NB4 (cell line): ENCODE data around the gene AIG1.
"Not testable (repeated sequence)": the region's sequence is repeated elsewhere in the genome, so short reads cannot be mapped to it uniquely, and the experiment has no call there.

Experiments used
- DNase-seq: peaks from one replicate; pipeline ENCODE4 v3.0.0; 2010; ENCODE audit warnings: low read depth
- H3K4me3 ChIP-seq: one replicate; pipeline ENCODE4 v1.5.1; 2011; ENCODE audit warnings: mild to moderate bottlenecking, low read depth, low read length, moderate library complexity
- MYC ChIP-seq: IDR thresholded peaks from 2 replicates; pipeline ENCODE4 v1.6.1; 2011; ENCODE audit warnings: low read depth, low read length
- POLR2A ChIP-seq: IDR thresholded peaks from 2 replicates; pipeline ENCODE4 v1.6.1; 2011; ENCODE audit warnings: mild to moderate bottlenecking; ENCODE audit not compliant: insufficient read length; ENCODE audit errors: extremely low read depth
- TF ChIP-seq, protein P1 (sequence below): IDR thresholded peaks from 2 replicates; pipeline ENCODE4 v1.6.1; 2011; ENCODE audit warnings: low read depth, low read length
- TF ChIP-seq, protein P2 (sequence below): IDR thresholded peaks from one replicate; pipeline ENCODE4 v1.5.1; 2012; ENCODE audit warnings: low read depth, low read length

Gene AIG1

DNA sequence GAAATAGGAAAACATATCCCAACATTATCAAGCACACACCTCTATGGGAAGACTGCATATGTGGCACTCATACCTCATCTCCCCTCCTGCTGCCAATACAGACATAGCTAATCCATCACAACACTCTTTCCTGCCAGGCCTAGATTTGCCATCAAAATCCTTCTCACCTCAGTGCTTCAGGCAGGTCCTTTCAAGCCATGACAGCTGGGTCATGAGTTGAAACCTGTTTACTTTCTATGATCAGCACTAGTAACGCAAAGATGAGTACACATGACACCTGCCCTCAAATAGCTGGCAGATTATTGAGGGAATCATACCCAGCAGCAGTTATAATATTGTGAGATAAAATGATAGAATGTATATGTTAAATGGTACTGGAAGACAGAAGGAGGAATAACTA lies 183.1 kb downstream of the AIG1 start:
- DNase-seq: no peak
- no peak overlapping the region for H3K4me3 ChIP-seq

DNA sequence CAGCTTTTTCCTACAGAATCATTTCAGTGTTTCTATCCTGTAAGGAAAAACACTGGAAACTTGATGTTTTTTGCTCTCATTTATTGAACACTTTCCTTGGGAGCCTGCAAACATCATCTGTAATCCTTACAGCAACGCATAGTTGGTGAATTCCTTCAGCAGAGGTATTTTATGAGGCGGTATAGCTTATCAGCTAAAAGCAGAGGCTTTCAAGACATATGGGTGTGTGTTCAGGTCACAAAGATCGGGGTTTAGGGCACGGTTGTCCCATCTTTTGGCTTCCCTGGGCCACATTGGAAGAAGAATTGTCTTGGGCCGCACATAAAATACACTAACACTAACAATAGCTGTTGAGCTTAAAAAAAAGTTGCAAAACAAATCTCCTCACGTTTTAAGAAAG lies 185.0 kb downstream of the AIG1 start:
- no peak for DNase-seq

More for the DNA sequence above, 183.1 kb downstream of the AIG1 start:
- TF ChIP-seq, protein P1, sequence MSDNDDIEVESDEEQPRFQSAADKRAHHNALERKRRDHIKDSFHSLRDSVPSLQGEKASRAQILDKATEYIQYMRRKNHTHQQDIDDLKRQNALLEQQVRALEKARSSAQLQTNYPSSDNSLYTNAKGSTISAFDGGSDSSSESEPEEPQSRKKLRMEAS: no peak

DNA sequence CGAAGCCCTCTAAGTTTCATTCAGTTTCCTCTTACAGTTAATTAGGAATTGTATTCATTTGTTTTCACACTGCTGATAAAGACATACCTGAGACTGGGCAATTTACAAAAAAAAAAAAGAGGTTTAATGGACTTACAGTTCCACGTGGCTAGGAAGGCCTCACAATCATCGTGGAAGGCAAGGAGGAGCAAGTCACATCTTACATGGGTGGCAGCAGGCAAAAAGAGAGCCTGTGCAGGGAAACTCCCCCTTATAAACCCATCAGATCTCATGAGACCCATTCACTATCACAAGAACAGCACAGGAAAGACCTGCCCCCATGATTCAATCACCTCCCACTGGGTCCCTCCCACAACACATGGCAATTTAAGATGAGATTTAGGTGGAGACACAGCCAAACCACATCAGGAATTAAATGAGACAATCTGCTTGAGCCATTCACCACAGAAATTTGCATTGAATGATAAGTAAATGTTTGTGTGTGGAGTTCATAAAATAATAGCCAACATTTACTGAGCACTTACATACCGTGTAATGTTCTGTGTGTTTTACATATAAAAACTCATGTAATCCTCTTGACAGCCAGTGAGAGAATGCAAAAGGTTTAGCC lies 185.6 kb downstream of the AIG1 start:
- H3K4me3 ChIP-seq, DNase-seq: not testable (repeated sequence)

More for the DNA sequence above, 185.0 kb downstream of the AIG1 start:
- TF ChIP-seq POLR2A (no peak), MYC (no peak)
- TF ChIP-seq, protein P2, sequence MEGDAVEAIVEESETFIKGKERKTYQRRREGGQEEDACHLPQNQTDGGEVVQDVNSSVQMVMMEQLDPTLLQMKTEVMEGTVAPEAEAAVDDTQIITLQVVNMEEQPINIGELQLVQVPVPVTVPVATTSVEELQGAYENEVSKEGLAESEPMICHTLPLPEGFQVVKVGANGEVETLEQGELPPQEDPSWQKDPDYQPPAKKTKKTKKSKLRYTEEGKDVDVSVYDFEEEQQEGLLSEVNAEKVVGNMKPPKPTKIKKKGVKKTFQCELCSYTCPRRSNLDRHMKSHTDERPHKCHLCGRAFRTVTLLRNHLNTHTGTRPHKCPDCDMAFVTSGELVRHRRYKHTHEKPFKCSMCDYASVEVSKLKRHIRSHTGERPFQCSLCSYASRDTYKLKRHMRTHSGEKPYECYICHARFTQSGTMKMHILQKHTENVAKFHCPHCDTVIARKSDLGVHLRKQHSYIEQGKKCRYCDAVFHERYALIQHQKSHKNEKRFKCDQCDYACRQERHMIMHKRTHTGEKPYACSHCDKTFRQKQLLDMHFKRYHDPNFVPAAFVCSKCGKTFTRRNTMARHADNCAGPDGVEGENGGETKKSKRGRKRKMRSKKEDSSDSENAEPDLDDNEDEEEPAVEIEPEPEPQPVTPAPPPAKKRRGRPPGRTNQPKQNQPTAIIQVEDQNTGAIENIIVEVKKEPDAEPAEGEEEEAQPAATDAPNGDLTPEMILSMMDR: no peak
- TF ChIP-seq, protein P1: no peak
- no peak overlapping the region for H3K4me3 ChIP-seq

DNA sequence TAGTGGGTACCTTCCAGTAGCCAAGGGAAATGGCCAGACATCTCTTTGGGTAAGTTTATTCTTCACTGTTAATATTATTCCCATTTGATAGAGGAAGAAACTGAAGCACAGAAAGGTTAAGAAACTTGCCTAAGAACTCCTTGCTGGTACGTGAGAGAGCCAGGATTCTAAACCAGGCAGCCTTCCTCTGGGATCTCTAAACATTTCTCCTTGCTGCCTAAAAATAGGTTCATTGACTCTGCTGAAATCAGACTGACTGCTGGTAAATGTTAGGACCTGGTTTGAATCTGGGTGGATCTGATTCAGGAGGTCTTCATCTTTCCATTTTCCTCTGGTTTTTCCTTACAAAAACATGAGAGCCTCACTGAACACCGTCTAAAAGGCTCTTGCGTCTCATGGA lies 186.9 kb downstream of the AIG1 start:
- DNase-seq: no peak
- TF ChIP-seq, protein P1: no peak
- TF ChIP-seq, protein P2: no peak
- TF ChIP-seq MYC (no peak), POLR2A (no peak)
- no peak overlapping the region for H3K4me3 ChIP-seq

DNA sequence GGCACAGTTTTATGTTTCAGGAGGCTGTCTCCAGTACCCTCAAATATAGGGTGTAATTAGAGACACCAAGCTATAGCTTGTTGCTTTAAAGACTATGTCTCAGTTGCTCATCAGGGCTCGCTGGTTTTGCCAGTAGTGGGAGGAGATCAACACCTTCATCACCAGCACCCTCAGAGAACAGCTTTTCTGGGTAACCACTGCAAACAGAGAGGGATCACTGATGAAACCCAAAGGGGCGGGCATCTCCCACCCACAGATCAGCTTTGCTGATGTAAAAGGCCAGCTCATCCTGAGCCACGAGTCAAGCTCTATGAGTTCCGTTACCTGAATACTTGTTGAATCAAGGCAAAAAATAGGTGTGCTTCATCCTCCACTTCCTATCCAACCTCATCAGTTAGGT lies 187.7 kb downstream of the AIG1 start:
- TF ChIP-seq POLR2A: no peak
- TF ChIP-seq MYC: no peak
- TF ChIP-seq, protein P2: no peak
- TF ChIP-seq, protein P1: no peak
- no peak for DNase-seq
- H3K4me3 ChIP-seq: no peak overlapping the region

DNA sequence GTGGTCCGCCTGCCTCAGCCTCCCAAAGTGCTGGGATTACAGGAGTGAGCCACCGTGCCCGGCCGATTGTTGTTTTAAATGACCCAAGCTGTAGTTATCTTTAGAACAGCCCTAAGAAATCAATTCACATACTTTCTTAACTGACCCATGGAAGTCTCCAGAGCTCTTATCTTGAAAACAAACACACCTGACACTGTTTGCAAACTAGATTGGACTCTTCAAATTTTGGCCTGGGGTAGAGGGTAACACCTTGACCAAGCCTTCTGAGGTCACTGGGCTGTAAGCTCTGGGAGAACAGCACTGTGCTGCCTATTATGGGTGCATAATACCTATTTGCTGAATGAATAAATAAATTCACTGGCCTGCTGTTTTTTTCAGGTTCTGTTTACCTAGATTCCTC lies 190.6 kb downstream of the AIG1 start:
- TF ChIP-seq, protein P1: no peak
- TF ChIP-seq, protein P2: no peak
- TF ChIP-seq POLR2A (no peak), MYC (no peak)
- DNase-seq: no peak
- H3K4me3 ChIP-seq: no peak overlapping the region

DNA sequence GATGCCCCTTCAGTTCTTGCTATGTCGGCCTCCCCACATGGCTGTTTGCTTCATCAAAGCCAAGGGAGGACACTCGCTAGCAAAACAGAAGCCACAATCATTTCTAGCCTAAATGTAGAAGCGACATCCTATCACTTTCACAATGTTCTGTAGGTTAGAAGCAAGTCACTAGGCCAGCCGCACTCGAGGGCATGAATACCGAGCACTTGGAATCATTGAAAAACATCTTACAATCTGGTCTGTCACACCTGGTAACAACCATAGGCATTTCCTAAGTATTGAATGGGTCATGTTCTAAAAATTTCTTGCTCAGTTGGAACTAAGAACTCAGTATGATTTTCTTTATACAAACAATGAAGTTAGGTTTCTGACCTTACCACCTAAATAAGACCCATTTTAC lies 192.3 kb downstream of the AIG1 start:
- TF ChIP-seq MYC (no peak), POLR2A (no peak)
- TF ChIP-seq, protein P1: no peak
- TF ChIP-seq, protein P2: no peak
- DNase-seq: no peak
- no peak overlapping the region for H3K4me3 ChIP-seq
